MM.1S (cell line): ENCODE data around the gene PFDN1.

Source experiments
- CTCF ChIP-seq: fragments of 300-600 bp; sonication (generic); IDR thresholded peaks from 2 replicates; pipeline ENCODE4 v1.5.1; 2016; ENCODE audit warnings: antibody characterized with exemption, low read length, mixed read lengths
- EZH2 ChIP-seq: fragments of 300-600 bp; sonication (generic); optimal IDR thresholded peaks from 2 replicates; pipeline ENCODE3; 2017; ENCODE audit warnings: low read depth, mild to moderate bottlenecking, antibody characterized with exemption, low read length, mixed read lengths
- EZH2phosphoT487 ChIP-seq: fragments of 300-600 bp; sonication (generic); IDR thresholded peaks from 2 replicates; pipeline ENCODE4 v1.6.1; 2018; ENCODE audit warnings: antibody characterized with exemption, low read length

GRCh38 chr5:140265845-140266244, 37.1 kb downstream of the PFDN1 start:
- TF ChIP-seq CTCF (no peak), EZH2phosphoT487 (no peak), EZH2 (no peak)
